ENCODE measurements around the gene NCAPH2.
A peak's percentile ranks its signal among the peaks of the same experiment; 100 is the strongest.
"Not testable (repeated sequence)": the region's sequence is repeated elsewhere in the genome, so short reads cannot be mapped to it uniquely, and the experiment has no call there.

Gene NCAPH2

DNA sequence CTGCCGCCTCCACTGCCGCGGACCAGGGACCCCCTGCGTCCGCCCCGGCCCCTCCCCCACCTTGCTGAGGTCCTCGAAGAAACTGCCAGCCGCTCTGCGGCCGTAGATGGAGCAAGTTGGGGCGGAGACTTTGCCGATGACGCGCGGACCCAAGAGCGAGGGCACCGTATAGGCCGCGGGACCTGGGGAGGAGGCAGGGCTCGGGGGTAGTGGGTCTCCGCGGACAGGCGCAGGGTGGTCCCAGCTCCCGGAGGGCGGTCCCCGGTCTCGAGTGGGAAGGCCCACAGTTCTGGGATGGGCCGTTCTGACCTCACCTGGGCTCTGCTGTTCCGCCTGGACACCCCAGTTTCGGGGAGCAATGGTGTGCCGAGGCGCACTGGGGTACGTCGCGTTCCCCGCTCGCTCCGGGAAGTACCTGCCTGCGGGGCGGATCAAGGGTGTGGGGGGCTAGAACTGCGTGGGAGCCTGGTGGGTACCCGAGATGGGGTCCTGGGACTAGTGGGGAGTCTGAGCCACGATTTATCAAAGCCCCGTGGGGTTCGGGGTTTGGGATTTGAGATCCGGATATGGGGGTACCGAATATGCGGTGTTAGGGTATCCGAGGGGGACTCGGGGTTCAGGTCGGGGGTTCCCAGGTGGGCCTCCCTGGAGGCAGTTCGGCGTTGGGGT lies 23.0 kb downstream of the NCAPH2 start:
- DNase-seq (ENCODE audit: low spot score), result no peak

DNA sequence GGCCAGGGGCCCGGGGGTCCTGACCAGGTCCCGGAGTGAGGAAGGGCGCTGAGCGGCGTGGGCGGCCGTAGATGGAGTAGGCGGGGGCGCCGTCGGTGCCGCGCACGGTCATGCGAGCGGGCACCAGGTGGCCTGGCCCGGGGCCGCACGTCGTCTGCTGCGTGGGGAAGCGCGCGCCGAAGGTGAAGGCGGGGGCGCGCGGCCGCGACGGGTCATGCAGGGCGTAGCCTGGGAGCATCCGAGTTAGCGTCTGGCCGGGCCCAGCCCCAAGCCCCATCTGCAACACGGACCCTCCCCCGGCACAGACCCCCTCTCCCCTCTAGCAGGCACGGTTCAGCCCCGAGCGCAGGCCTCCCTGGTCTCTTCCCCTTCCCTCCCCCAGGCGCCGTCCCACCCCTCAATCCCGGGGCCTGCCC lies 23.5 kb downstream of the NCAPH2 start:
- DNase-seq (ENCODE audit: low spot score), result no peak

DNA sequence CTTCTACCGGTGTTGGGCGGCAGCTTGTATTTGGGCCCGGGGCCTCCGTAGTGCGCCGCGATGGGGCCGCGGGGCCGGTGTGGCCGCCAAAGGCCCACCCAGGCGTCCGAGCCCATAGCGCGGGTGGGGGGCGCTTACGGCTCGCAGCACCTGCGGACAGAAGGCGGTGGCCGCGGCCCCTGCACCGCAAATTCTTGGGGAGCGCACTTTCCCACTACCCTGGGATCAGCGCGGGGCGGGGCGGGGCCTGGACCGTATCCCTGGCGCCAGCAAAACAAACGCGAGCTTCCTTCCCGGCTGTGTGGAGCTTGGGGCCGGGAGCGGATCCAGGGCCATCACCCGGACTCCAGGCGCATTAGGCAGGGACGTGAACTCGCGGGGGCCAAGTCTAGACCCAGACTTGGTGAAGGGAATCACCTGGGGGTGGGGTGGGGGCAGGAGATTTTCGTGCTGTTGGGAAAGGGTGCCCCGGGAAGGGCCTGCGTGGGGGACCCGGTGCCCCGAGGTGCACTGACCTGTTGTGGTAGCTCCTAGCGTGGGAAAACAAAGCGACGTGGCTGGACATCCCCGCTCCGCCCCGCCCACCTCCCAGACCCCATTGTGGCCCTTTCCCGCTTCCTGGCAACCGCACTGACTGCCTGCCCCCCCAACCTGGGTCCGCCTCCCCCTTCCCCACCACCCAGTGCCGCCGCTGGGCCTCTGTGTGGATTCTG lies 24.1 kb downstream of the NCAPH2 start:
- no peak for DNase-seq (ENCODE audit: low spot score)

DNA sequence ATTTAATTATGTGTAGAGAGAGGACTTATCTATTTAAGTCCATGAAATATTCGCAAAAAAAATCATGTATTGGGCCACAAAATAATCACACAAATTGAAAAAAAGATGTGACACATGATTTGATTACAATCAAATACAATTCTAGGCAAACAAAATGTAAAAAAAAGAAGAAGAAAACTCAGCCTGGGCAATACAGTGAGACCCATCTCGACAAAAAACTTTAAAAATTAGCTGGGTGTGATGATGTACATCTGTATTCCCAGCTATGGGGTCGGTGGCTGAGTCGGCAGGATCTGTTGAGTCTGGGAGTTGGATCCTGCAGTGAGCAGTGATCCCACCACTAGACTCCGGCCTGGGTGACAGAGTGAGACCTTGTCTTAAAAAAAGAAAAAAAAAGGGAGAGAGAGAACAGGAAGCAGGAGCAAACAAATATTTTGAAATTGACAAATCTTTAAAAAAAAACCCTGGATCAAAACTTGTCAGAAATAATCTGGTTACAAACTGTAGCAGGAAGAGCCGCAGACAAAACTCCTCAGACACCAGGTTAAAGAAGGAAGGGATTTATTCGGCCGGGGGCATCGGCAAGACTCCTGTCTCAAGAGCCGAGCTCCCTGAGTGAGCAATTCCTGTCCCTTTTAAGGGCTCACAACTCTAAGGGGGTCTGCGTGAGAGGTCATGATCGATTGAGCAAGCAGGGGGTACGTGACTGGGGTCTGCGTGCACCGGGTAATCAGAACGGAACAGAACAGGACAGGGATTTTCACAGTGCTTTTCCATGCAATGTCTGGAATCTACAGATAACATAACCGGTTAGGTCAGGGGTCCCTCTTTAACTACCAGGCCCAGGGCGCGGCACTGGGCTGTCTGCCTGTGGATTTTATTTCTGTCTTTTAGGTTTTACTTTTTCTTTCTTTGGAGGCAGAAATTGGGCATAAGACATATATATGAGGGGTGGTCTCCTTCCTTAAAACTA lies 25.1 kb downstream of the NCAPH2 start:
- DNase-seq (ENCODE audit: low spot score), result no peak

DNA sequence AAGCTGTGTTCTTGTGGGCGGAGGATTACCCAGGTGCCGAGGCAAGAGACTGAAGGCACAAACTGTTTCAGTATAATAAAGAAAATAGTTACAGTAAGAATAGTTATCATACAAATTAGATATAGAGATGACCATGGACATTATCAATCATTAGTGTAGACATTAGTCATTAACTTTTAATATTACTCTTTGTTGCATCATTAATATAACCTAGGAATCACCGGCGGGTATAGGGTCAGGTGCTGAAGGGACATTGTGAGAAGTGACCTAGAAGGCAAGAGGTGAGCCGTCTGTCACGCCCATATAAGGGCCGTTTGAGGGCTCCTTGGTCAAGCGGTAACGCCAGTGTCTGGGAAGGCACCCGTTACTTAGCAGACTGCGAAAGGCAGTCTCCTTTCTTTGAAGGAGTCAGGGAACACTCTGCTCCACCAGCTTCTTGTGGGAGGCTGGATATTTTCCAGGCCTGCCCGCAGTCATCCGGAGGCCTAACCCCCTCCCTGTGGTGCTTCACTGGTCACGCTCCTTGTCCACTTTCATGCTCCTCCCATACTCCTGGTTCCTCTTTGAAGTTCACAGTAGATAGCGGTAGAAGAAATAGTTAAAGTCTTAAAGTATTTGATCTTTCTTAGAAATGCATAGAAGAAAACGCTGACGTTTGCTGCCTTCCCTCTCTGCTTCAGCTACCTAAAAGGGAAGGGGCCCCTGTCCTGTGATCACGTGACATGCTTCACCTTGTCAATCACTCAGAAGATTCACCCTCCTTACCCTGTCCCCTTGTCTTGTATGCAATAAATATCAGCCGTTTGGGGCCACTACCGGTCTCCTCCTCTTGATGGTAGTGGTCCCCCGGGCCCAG lies 26.1 kb downstream of the NCAPH2 start:
- DNase-seq (ENCODE audit: low spot score), result not testable (repeated sequence)

DNA sequence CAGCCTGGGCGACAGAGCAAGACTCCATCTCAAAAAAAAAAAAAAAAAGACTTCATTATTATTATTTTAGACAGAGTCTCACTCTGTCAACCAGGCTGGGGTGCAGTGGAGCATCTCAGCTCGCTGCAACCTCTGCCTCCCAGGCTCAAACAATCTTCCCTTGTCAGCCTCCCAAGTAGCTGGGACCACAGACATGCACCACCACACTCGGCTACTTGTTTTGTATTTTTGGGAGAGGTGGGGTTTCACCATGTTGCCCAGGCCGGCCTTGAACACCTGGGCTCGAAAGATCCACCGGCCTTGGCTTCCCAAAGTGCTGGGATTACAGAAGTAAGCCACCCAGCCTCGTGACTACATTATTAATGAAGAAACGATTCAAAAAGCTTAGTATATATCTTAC lies 27.1 kb downstream of the NCAPH2 start:
- DNase-seq (ENCODE audit: low spot score), result no peak

DNA sequence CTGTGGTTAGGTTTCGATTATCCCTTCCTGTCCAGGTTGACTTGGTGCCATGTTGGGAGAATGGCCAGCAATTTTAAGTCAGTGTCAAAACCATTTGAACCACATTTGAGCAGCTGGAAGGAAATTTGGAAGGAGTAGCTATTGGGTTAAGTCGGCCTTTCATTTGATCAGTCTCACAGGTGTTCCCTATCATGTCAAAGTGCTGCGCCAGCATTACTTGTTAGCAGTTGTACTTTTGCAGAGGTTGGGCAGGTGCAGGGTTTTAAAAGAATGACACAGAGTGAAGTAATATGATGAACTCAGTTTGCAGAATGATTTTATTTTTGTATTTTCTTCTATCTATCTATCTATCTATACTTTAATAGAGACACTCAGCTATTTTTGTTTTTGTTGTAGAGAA lies 28.2 kb downstream of the NCAPH2 start:
- no peak for DNase-seq (ENCODE audit: low spot score)

DNA sequence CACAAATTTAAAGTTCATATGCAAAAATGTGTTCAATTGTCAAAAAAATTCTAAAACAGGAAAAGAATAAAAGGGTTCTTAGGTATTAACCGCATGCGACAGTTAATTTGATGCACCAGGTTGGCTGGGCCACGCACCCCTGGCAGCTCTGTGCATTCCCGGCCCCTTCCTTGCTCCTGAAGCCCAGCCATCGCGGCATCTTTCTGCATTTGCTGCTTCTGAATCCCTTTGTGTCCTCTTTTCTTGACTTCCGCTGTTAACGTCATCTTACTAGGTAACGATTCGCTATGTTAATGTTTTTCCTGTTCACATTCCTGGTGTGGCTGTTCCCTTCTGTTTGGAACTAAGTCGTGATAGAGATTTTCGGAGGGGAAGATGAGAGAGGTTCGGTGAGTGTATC lies 29.7 kb downstream of the NCAPH2 start:
- no peak for DNase-seq (ENCODE audit: low spot score)

DNA sequence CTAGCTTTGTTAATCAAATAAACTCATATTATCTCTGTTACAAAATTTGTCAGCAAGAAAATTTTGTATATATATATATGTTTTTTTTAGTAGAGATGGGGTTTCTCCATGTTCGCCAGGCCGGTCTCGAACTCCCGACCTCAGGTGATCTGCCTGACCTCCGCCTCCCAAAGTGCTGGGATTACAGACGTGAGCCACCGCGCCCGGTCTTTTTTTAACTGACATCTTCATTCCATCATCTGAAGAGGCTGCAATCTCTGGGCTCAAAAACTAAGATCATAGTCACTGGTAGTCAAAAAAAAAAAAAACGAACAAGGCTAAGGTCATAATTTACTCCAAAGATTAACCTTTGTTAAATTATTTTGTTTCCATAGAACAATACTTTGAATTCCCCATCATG lies 32.4 kb downstream of the NCAPH2 start:
- no peak for DNase-seq (ENCODE audit: low spot score)

DNA sequence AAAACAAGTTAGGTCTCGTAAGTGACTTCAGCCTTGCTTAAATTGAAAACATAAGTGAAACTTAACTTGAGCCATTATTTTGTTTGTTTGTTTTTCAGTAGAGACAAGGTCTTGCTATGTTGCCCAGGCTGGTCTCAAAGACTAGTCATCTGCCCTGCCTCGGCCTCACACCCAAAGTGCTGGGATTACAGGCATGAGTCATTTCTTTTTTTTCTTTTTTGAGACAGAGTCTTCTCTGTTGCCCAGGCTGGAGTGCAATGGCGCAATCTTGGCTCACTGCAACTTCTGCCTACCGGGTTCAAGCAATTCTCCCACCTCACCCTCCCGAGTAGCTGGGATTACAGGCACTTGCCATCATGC lies 33.6 kb downstream of the NCAPH2 start:
- peak; percentile 78 for DNase-seq (ENCODE audit: low spot score)

DNA sequence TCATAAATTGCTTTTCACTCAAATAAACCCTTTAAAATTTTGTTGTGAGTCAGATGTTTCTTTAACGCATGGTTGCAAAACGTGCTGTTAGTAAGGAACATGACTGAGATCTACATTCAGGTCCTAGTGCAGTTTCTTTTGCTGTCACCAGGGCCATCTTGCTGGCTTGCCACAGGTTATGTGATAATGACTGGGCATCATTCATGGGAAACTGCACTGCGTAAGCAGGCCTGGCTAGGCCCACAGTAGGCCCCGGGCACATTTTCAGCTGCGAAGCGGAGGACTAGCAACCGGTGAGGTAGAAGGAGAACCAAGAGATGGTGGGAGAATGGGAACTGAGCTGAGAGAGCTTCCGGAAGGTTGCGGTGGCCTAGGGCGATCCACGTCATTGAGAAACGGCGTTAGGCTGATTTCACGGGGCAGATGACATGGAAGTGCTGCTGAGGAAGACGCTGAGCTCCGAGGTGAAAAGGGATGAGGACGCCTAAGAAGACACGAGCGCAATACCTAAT lies 34.4 kb downstream of the NCAPH2 start:
- no peak for DNase-seq (ENCODE audit: low spot score)

DNA sequence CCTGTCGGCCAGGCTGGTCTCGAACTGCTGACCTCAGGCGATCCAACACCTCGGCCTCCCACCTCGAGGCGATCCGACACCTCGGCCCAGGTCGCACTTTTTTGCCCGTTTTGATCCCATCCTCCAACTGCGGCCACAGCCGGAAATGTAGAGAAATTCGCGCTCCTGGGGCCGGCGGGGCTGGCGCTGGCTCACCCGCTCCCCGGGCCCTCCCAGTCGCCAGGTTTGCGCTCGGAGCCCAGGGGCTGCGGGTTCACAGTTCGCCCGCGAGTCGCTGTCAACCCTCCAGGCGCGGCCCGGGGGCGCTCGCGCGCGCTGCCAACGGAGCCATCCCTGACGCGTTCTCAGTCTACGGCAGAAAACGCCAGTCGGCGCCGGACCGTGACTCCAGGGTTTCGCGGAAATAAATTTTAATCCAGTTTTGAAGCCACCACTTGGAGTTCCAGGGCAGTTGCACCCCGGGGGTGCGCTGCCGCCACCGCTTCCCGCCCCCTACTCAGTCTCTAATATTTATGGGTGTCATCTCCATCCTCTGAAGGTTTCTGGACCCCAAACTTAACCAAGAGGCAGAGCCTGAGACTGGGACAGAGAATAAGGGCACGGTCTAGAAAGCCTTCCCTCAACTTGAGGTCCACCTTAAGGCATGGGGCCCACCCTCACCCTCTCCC lies 36.2 kb downstream of the NCAPH2 start:
- DNase-seq (ENCODE audit: low spot score), result no peak

DNA sequence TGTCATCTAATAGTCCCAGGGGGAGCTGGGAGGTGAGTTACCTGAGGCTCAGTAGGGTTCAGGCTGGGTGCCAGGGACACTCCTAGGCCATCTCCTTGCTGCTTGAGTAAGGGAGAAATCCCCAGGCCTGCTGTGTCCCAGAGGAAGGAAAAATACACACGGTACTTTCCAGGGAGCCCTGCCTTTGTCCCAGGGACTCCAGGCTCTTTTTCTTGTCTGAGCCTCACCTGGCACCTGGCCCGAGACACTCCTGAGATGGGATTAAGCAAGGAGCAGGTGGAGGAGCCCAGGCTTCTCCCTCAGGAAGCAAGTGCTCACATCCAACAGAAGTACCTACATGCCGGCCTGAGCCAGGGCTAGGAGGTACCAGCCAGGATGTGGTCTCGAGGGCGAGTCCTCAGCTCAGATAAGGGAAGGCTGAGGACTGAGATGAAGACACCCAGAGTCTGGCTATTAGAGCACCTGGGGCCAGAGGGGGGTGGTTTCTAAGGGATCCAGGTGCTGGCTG lies 36.8 kb downstream of the NCAPH2 start:
- no peak for DNase-seq (ENCODE audit: low spot score)

DNA sequence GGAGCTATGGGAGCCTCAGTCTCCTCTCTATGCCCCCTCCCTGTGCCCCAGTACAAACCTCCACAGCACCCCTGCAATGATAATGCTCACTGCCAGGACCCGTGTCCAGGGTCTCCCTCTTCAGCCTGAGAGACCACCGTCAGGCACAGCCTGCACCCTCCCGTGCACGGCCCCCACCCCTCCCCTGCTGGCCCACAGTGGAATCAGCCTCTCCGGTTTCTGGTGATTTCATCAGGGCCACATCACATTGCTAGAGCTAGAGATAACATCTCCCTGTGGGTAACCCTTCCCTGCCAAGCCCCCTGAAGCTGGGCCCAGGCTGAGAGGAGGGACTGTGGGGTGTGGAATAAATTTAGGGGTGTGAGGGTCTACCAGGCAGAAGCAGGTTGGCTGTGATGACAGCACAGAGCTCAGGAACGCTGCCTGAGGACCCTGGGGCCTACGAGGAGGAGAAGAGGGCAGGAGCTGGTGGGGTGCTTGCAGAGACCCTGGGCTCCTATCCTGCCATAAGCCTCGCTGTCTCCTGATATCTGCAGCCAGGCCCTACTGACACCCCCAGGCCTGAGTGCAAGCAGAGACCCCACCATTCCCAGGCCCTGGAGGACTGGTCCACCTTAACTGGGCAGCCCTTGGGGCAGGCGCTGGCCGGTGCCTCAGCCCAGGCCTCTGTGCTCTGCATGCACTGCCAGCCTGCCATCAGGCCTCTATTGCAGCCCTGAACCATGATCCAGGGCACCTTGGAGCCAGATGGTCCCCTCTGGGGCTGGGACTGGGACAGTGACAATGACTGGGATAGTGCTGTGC lies 37.7 kb downstream of the NCAPH2 start, which contains the start of gene KLHDC7B:
KLHDC7B (plus strand) TSS at position 378 of the 804 bp plus-strand sequence; CDS start at position 723, 345 bp downstream.
- no peak for DNase-seq (ENCODE audit: low spot score)

DNA sequence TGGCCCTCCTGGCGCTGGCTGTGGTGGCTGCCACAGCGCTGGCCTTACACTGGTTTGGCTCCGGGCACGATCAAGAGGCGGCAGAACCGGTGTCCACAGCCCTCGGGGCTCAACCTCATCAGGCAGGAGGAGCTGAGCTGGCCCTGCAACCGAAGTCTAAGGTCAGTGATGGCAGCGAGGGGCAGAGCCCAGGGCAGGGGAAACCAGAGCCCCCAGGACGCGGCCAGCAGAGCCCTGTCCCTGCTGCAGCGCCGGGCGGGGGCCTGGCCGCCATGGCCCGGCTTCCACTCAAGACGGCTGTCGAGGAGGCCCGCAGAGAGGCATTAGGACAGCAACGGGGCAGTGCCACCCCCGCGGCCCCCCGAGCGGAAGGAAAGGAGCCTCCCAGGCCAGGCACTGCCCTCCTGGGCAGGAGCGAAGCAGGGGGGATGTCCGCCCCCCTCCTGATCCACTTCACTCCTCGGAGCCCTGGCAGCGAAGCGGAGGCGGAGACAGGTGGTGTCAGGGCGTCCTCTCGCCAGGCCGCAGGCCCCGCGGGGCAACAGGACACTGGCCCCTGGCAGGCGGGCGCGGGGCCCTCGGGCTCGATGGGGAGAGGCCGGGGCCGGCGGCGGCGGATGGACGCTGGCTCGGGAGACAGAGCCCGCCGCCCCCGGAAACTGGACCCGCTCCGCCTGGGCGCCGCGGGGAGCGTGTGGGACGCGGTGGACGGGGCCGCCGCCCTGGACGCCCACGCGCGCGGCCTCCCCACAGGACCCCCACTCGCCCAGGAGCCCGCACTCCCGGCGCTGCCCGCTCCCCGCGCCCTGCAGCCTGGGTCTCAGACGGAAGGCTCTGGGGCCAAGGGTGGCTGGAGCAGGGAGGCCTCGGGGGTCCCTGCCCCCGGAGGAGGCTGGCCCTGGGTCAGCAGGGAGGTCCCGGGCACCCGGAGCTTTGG lies 38.6 kb downstream of the NCAPH2 start:
- DNase-seq (ENCODE audit: low spot score), result no peak

DNA sequence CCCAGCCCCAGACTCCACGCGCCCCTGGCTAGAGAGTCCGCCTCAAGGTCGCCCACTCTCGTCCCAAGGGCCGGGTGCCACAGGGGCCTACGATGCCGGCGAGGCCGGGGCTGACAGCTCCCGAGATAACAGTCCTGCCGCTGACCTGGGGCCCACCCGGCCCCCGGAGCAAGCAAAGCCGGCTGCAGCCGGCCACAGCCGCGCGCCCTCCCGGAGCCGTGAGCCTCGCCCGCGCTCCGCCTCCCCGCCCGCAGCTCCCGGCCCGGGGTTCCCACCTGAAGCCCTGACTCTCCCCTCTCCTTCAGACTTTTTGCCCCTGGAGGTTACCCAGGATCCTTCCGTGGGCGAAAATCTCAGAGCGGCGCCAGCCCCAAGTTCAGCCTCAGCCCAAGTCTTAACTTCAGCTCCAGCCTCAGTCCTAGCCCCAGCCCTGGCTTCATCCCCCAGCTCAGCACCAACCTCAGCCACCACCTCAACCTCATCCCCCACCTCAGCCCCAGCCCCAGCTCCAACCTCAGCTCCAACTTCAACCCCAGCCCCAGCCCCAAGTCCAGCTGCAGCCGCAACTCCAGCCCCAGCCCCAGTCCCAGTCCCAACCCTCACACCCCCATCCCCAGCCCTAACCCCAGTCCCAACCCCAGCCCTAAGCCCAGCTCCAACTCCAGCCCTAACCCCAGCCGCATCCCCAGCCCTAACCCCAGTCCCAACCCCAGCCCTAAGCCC lies 39.4 kb downstream of the NCAPH2 start:
- no peak for DNase-seq (ENCODE audit: low spot score)

DNA sequence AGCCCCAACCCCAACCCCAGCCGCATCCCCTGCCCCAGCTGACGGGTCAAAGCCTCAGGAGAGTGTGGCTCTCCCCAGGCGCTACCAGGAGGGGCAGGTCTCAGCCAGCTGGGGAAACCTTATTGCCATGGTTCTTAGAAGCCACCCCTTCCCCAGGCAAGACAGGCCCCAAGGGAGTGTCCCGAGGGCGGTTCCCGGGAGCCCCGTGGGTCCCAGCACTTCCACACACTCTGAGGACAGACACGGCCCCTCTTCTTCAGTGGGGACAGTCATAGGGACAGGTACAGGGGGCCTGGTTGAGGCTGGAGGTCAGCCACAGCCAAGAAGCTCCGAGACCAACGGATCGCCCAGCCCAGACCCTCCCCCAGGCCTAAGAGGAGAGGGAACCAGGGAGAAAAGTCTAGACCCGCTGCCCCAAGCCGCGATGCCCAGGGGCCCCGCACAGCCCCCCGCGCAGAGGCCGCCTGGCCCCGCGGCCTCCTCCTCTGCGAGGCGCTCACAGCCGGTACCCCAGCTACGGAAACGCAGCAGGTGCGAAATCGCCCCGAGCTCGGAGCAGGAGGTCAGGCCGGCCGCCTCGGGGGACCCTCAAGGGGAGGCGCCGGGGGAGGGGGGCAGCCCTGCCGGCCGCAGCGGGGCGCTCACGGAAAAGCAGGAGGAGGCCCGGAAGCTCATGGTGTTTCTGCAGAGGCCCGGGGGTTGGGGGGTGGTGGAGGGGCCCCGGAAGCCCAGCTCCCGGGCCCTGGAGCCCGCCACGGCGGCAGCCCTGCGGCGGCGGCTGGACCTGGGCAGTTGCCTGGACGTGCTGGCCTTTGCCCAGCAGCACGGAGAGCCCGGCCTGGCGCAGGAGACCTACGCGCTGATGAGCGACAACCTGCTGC lies 40.3 kb downstream of the NCAPH2 start:
- DNase-seq (ENCODE audit: low spot score), result no peak
